ENCODE results near the gene CFAP69. TPM values are rescaled to one million over a fixed set of nuclear protein-coding genes. Genes with fewer than 3 reads are reported as not detected.

The CFAP69 gene
- total RNA-seq, 1 experiment from 2014 or later = 3.4 TPM

DNA sequence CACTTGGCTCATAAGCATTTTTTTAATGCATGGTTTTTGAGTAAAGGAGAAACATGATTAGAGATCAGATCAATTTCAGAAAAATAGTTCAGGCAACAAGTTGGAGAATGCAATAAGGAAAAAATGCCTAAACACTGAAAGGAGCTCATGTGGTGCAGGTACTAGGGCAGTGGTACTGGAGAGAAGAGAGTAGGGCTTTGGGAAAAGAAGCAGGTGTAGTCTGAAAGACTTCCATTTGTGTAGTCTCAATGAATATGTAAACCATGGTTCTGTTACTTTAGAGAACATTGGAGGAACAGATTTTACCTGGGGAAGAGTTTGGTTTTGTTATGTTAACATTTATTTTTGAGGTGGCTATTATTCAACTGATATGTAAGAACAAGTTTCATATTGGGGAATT lies 107.0 kb downstream of the CFAP69 start:
- Mint-ChIP-seq H3K27me3 (ENCODE audit: low read depth) (no peaks in the 10 kb centered on the region), H3K9me3 (no peaks in the 10 kb centered on the region), H3K27ac (no peak overlapping the region), H3K4me3 (no peak overlapping the region), H3K36me3 (peaks cover 8% of the 10 kb centered on the region), H3K4me1 (0 out of 2 replicates have a peak, but pooled peaks cover 4% of the 10 kb centered on the region)
- DNase-seq (ENCODE audit: low spot score) (no peak), ATAC-seq (no peak)
- POLR2A ChIA-PET = no interaction called here
- TF ChIP-seq ZNF232 (CRISPR knock-in tag; IDR thresholded peaks at IDR 0.05) = no peak
- no peak for TF ChIP-seq NFYB (CRISPR knock-in tag; conservative IDR thresholded peaks at IDR 0.05; ENCODE audit: low read depth)
- TF ChIP-seq, protein P1, sequence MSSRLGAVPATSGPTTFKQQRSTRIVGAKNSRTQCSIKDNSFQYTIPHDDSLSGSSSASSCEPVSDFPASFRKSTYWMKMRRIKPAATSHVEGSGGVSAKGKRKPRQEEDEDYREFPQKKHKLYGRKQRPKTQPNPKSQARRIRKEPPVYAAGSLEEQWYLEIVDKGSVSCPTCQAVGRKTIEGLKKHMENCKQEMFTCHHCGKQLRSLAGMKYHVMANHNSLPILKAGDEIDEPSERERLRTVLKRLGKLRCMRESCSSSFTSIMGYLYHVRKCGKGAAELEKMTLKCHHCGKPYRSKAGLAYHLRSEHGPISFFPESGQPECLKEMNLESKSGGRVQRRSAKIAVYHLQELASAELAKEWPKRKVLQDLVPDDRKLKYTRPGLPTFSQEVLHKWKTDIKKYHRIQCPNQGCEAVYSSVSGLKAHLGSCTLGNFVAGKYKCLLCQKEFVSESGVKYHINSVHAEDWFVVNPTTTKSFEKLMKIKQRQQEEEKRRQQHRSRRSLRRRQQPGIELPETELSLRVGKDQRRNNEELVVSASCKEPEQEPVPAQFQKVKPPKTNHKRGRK (CRISPR knock-in tag; IDR thresholded peaks at IDR 0.05; ENCODE audit: borderline replicate concordance) = no peak
- no peak for TF ChIP-seq TEAD1 (CRISPR knock-in tag; IDR thresholded peaks at IDR 0.05)
- TF ChIP-seq TP53 (CRISPR knock-in tag; IDR thresholded peaks at IDR 0.05) = no peak
- TF ChIP-seq, protein P2, sequence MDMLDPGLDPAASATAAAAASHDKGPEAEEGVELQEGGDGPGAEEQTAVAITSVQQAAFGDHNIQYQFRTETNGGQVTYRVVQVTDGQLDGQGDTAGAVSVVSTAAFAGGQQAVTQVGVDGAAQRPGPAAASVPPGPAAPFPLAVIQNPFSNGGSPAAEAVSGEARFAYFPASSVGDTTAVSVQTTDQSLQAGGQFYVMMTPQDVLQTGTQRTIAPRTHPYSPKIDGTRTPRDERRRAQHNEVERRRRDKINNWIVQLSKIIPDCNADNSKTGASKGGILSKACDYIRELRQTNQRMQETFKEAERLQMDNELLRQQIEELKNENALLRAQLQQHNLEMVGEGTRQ (CRISPR knock-in tag; IDR thresholded peaks at IDR 0.05) = no peak
- TF ChIP-seq ZNF416 (CRISPR knock-in tag; IDR thresholded peaks at IDR 0.05) = no peak
- TF ChIP-seq RORB (CRISPR knock-in tag; IDR thresholded peaks at IDR 0.05) = no peak
- TF ChIP-seq SMAD4 (CRISPR knock-in tag; IDR thresholded peaks at IDR 0.05) = no peak
- TF ChIP-seq ZNF671 (CRISPR knock-in tag; IDR thresholded peaks at IDR 0.05) = no peak
- no peak for TF ChIP-seq MYBL2 (CRISPR knock-in tag; IDR thresholded peaks at IDR 0.05)
- TF ChIP-seq GABPB1 (CRISPR knock-in tag; IDR thresholded peaks at IDR 0.05) = no peak
- TF ChIP-seq EMX1 (CRISPR knock-in tag; IDR thresholded peaks at IDR 0.05) = no peak
- TF ChIP-seq, protein P3, sequence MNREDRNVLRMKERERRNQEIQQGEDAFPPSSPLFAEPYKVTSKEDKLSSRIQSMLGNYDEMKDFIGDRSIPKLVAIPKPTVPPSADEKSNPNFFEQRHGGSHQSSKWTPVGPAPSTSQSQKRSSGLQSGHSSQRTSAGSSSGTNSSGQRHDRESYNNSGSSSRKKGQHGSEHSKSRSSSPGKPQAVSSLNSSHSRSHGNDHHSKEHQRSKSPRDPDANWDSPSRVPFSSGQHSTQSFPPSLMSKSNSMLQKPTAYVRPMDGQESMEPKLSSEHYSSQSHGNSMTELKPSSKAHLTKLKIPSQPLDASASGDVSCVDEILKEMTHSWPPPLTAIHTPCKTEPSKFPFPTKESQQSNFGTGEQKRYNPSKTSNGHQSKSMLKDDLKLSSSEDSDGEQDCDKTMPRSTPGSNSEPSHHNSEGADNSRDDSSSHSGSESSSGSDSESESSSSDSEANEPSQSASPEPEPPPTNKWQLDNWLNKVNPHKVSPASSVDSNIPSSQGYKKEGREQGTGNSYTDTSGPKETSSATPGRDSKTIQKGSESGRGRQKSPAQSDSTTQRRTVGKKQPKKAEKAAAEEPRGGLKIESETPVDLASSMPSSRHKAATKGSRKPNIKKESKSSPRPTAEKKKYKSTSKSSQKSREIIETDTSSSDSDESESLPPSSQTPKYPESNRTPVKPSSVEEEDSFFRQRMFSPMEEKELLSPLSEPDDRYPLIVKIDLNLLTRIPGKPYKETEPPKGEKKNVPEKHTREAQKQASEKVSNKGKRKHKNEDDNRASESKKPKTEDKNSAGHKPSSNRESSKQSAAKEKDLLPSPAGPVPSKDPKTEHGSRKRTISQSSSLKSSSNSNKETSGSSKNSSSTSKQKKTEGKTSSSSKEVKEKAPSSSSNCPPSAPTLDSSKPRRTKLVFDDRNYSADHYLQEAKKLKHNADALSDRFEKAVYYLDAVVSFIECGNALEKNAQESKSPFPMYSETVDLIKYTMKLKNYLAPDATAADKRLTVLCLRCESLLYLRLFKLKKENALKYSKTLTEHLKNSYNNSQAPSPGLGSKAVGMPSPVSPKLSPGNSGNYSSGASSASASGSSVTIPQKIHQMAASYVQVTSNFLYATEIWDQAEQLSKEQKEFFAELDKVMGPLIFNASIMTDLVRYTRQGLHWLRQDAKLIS (CRISPR knock-in tag; IDR thresholded peaks at IDR 0.05; ENCODE audit: borderline replicate concordance) = no peak
- TF ChIP-seq ZNF317 (CRISPR knock-in tag; IDR thresholded peaks at IDR 0.05; ENCODE audit: borderline replicate concordance, low read depth) = no peak
- TF ChIP-seq, protein P4, sequence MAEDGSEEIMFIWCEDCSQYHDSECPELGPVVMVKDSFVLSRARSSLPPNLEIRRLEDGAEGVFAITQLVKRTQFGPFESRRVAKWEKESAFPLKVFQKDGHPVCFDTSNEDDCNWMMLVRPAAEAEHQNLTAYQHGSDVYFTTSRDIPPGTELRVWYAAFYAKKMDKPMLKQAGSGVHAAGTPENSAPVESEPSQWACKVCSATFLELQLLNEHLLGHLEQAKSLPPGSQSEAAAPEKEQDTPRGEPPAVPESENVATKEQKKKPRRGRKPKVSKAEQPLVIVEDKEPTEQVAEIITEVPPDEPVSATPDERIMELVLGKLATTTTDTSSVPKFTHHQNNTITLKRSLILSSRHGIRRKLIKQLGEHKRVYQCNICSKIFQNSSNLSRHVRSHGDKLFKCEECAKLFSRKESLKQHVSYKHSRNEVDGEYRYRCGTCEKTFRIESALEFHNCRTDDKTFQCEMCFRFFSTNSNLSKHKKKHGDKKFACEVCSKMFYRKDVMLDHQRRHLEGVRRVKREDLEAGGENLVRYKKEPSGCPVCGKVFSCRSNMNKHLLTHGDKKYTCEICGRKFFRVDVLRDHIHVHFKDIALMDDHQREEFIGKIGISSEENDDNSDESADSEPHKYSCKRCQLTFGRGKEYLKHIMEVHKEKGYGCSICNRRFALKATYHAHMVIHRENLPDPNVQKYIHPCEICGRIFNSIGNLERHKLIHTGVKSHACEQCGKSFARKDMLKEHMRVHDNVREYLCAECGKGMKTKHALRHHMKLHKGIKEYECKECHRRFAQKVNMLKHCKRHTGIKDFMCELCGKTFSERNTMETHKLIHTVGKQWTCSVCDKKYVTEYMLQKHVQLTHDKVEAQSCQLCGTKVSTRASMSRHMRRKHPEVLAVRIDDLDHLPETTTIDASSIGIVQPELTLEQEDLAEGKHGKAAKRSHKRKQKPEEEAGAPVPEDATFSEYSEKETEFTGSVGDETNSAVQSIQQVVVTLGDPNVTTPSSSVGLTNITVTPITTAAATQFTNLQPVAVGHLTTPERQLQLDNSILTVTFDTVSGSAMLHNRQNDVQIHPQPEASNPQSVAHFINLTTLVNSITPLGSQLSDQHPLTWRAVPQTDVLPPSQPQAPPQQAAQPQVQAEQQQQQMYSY (CRISPR knock-in tag; IDR thresholded peaks at IDR 0.05) = no peak
- no peak for TF ChIP-seq ZNF219 (CRISPR knock-in tag; IDR thresholded peaks at IDR 0.05; ENCODE audit: borderline replicate concordance)
- CTCF ChIA-PET = no interaction called here

Other genes with a start within 250 kb of the CFAP69 start
- 2.4 to 4.1 TPM (median 3.5 TPM) in 3 replicates for gene STEAP1, start 90.7 kb upstream of the CFAP69 start, total RNA-seq (2021)
- gene STEAP2, start 33.4 kb upstream of the CFAP69 start, total RNA-seq (2021) = 13.4 to 17.3 TPM (median 17.0 TPM) in 3 replicates
- not detected in 3 replicates for gene FAM237B, start 76.1 kb downstream of the CFAP69 start, total RNA-seq (2021)
- gene GTPBP10, start 101.5 kb downstream of the CFAP69 start, total RNA-seq (2021) = 18.5 to 20.1 TPM (median 19.6 TPM) in 3 replicates
- 39.4 to 47.5 TPM (median 44.1 TPM) in 3 replicates for gene CLDN12, start 158.3 kb downstream of the CFAP69 start, total RNA-seq (2021)
- gene PTTG1IP2, start 224.5 kb downstream of the CFAP69 start, total RNA-seq (2021) = not detected in 3 replicates

Data from WTC11 (cell line).